Activated CD8-positive, alpha-beta memory T cell treated with anti-CD3 and anti-CD28 coated beads for 4 hours (primary cell): Measurements from ENCODE around the gene KRT32.
"Not testable (repeated sequence)": the region's sequence is repeated elsewhere in the genome, so short reads cannot be mapped to it uniquely, and the experiment has no call there.

Source experiments
- DNase-seq, 2 donors: peaks; one replicate each; pipeline ENCODE4 v3.0.0-alpha.2; 2020; ENCODE audit warnings: low read depth in 2 of 2

KRT32 gene

GRCh38 chr17:41429667-41430066 lies 37.5 kb downstream of the KRT32 start:
- DNase-seq, result no peak

GRCh38 chr17:41428591-41429291 lies 38.4 kb downstream of the KRT32 start:
- DNase-seq, result no peak

DNA sequence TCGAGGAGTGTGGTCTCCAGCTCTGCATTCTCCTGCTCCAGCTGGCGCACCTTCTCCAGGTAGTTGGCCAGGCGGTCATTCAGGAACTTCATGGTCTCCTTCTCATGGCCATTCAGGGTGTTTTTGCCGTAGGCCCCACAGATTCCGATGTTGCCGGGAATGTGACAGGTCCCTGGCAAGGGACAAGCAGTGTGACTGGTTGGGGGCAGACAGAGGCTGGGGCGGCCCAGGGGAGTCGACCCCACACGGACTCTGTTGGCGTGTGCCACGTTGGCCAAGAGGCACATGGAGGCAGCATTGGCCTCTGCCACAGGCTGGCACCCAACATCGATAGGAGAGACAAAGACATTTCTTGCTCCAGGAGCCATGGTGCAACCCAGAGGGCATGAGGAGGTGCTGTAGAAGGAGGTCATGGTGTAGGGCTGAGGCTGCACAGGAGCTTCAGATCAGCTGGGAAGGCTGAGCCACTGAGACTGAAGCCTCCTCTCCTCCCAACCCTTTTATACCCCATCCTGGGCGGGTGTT lies 43.0 kb downstream of the KRT32 start, which contains the start of gene KRT37:
Gene KRT37 (minus strand): TSS at position 475 of the 525 bp plus-strand sequence. CDS start 62 bp downstream, at position 413.
- DNase-seq, result no peak

GRCh38 chr17:41422586-41422985 lies 44.6 kb downstream of the KRT32 start:
- DNase-seq, result not testable (repeated sequence)

DNA sequence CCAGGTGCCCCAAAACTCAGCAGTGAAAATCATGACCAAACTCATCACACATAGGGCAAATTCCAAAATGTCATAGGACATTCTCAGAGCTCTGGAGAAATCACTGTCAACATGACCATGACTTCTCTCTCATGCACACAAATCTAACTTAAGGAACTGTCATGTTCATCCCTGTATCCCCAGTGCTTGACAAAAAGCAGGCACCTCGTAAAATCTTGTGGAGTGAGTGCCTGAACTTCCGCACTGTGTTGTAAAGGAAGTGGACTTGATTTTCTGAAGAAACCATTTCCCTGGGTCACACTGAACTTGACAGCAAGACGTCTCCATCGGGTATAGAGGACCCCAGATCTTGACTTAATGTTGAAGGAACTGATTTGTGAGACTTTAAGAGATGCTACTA lies 45.6 kb downstream of the KRT32 start:
- DNase-seq, result no peak

DNA sequence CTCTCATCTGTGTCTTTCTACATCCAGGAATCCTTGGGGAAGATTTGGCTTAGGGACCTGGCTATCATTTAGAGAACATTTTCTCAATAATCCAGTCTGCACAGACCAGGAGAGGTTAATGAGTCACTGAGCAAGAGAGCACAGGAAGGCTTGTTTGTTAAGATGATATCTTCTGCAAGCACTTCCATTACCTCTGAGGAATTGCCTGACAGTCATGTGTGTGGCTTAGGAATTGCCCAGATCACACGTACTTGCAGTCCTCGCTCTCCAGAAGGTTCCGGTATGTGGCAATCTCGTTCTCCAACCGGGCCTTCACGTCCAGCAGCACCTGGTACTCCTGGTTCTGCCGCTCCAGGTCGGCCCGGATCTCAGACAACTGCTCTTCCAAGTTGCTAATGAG lies 46.1 kb downstream of the KRT32 start:
- no peak for DNase-seq

- no peak for DNase-seq
These were observed 47.1 kb downstream of the KRT32 start for GRCh38 chr17:41420134-41420533.

GRCh38 chr17:41419716-41420115 lies 47.5 kb downstream of the KRT32 start:
- DNase-seq, result no peak

GRCh38 chr17:41418116-41418860 lies 48.9 kb downstream of the KRT32 start:
- no peak for DNase-seq

GRCh38 chr17:41417576-41418015 lies 49.6 kb downstream of the KRT32 start:
- DNase-seq, result no peak

DNA sequence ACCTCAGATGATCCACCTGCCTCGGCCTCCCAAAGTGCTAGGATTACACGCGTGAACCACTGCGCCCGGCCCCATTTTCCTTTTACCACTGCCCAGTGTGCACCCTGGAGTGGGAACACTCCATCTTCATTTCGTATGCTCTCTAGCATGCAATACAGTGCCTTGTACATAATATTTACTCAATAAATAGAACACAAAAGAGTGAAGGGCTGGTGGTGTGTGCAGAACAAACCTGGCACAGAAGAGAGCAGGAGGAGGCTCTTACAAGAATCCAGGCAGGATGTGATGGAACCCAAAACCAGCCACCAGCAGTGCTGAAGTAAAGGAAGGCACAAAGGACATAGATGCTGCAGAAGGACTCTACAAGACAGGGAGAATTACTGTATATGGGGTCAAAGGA lies 50.1 kb downstream of the KRT32 start:
- DNase-seq, result no peak

- DNase-seq, result no peak
These were observed 50.7 kb downstream of the KRT32 start for GRCh38 chr17:41416479-41416878.

DNA sequence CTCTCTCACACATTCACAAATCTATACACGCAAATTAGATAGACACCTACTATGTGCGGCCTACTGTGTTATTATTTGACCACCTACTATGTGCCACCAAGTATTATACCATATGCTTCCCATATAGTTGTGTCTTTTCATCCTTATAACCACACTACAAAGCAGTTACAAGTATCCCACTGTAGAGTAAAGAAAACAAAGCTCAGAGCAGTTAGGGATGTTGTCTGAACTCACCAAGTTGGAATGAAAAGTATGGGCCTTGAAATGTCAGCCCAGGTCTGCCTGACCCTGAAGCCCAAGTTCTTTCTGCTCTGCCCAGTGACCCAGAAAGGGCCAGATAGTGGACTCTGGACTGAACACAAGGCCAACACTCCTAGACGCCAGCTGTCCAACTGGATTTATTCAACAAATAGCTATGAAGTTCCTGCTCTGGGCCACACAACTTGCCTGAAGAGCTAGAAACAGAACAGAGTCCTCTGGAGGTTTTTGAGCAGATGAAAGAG lies 51.3 kb downstream of the KRT32 start:
- DNase-seq, result no peak

- no peak for DNase-seq
These were observed 51.8 kb downstream of the KRT32 start for GRCh38 chr17:41415411-41415810.

- DNase-seq, result no peak
These were observed 53.2 kb downstream of the KRT32 start for GRCh38 chr17:41413982-41414381.

DNA sequence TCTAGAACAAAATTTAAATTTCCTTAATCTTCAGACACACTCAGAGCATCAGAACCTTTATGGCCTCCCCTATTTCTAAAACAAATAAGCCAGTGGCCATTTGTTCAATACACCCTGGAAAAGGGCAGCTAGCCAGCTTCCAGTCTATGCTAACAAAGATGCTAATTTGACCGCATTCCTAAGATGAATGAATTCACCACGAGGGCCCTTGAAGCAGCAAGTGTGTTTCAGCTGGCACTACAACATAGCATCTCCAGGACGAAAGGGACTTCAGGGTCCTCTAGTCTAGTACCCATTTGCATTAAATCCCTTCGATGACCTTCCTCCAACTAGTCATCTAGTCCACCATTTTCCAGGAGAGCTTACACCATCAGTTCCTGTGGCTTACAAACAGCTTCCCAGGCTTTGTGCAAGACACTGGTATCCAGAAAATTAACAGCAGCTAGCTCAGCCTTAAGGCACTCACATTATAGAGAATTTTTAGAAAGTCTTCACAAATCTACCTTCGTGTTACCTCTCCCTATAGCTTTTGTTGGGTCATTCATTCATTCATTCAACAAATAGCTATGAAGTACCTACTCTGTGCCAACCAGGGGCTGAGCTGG lies 53.7 kb downstream of the KRT32 start:
- DNase-seq, result no peak

DNA sequence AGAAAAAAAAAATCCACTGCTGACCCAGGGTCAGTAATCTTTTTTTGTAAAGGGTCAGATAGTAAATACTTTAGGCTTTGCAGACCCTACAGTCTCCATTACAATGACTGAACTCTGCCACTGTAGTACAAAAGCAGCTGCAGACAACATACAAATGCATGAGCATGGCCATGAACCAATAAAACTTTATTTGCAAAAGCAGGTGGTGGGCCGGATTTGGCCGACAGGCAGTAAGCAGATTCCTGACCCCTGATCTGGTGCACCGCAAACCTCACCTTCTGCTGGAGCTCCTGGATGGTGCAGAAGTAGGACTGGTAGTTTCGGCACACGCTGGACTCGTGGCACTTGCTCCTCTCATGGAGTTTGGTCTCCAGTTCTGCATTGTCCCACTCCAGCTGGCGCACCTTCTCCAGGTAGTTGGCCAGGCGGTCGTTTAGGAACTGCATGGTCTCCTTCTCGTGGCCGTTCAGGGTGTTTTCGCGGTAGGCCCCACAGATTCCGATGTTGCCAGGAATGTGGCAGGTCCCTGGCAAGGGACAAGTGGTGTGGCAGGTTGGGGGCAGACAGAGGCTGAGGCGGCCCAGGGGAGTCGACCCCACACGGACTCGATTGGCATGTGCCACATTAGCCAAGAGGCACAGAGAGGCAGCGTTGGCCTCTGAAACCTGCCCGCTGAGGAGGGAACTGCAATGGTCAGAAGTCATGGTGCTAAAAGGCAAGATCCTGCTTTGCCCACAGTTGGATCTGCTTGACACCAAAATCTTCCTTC lies 55.9 kb downstream of the KRT32 start:
- DNase-seq, result no peak
